Measurements from ENCODE around the gene EVC2.

- TF ChIP-seq POLR2A (IDR thresholded peaks at IDR 0.05) (no peak), CTCF (IDR thresholded peaks at IDR 0.05) (no peak)
These were observed 27.1 kb upstream of the EVC2 start for GRCh38 chr4:5735463-5735862.

All from lower leg skin (tissue), 3 donors.